Activated CD8-positive, alpha-beta T cell treated with anti-CD3 and anti-CD28 coated beads, Interleukin-2, amount 10 ng/mL, durations not matched to agents 7 days and 5 days (primary cell): ENCODE results near the gene WNK1. TPM values are rescaled to one million over a fixed set of nuclear protein-coding genes. Genes with fewer than 3 reads are reported as not detected.

Experiments
- ATAC-seq: fragments of 150-1000 bp; cut with Tn5 transposase; one replicate; pipeline ENCODE4 v1.10.0; 2021; ENCODE audit warnings: moderate library complexity
- CTCF ChIA-PET: fragments of 350-600 bp; sonication (Branson Sonifier 250); formaldehyde crosslinking; loops from one replicate; lab custom pipeline; 2021; ENCODE audit warnings: antibody characterized with exemption; lab: Charles Lee
- POLR2A ChIA-PET: fragments of 350-600 bp; sonication (Branson Sonifier 250); formaldehyde crosslinking; loops from one replicate; lab custom pipeline; 2021; ENCODE audit warnings: antibody characterized with exemption; lab: Charles Lee
- DNase-seq: peaks from one replicate; pipeline ENCODE4 v3.0.0-alpha.2; 2020
- H3K27ac Mint-ChIP-seq: one replicate; pipeline ENCODE4 v1.8.0; 2021; ENCODE audit warnings: mild to moderate bottlenecking, mixed read lengths
- H3K27me3 Mint-ChIP-seq: one replicate; pipeline ENCODE4 v1.8.0; 2021; ENCODE audit warnings: low read depth, mixed read lengths
- H3K36me3 Mint-ChIP-seq: one replicate; pipeline ENCODE4 v1.8.0; 2021; ENCODE audit warnings: low read depth, mixed read lengths
- H3K4me1 Mint-ChIP-seq: one replicate; pipeline ENCODE4 v1.8.0; 2021; ENCODE audit warnings: low read depth, mixed read lengths
- H3K4me3 Mint-ChIP-seq: one replicate; pipeline ENCODE4 v1.8.0; 2021; ENCODE audit warnings: mild to moderate bottlenecking, mixed read lengths
- H3K9me3 Mint-ChIP-seq: one replicate; pipeline ENCODE4 v1.8.0; 2022; ENCODE audit warnings: mixed read lengths; ENCODE audit not compliant: insufficient read depth
- total RNA-seq, 2 experiments: library from RNA; stranded (reverse); gene quantifications; one replicate each; pipeline ENCODE4 v1.2.3, GENCODE V29; 2021

WNK1 gene
- total RNA-seq, 2 experiments from 2014 or later = 203 to 204 TPM

- Mint-ChIP-seq H3K4me1 (peaks cover 31% of the 10 kb centered on the region), H3K27ac (no peak overlapping the region)
- CTCF ChIA-PET = interaction anchor here (1.1 to 6.2 kb wide), 3 partner anchors 8 to 12 kb away, joined by 3 to 58 read pairs (median 11); partner anchors contain the start of gene WNK1
Measured at GRCh38 chr12:740921-741320, 11.5 kb upstream of the WNK1 start.

GRCh38 chr12:749751-750270, 2.6 kb upstream of the WNK1 start:
- H3K27me3 Mint-ChIP-seq = no peaks in the 10 kb centered on the region
- no peak for DNase-seq
- ATAC-seq = no peak
- peaks cover 15% of the 10 kb centered on the region for H3K36me3 Mint-ChIP-seq
- H3K9me3 Mint-ChIP-seq = no peaks in the 10 kb centered on the region
- CTCF ChIA-PET = interaction anchor here (1.2 to 6.4 kb wide), 25 partner anchors 9 to 199 kb away, joined by 5 to 123 read pairs (median 28); partner anchors contain the start of genes NINJ2 and RAD52
- H3K27ac Mint-ChIP-seq = peak overlapping the region; percentile 90
- H3K4me3 Mint-ChIP-seq = no peak overlapping the region
- POLR2A ChIA-PET = interaction anchor here (1.0 to 5.6 kb wide), 11 partner anchors 11 to 174 kb away, joined by 5 to 57 read pairs (median 26); no protein-coding TSS in a partner anchor
- peaks cover 21% of the 10 kb centered on the region for H3K4me1 Mint-ChIP-seq

More at GRCh38 chr12:740921-741320, 11.5 kb upstream of the WNK1 start:
- no peaks in the 10 kb centered on the region for H3K9me3 Mint-ChIP-seq
- DNase-seq = no peak
- H3K27me3 Mint-ChIP-seq = no peaks in the 10 kb centered on the region
- peaks cover 4% of the 10 kb centered on the region for H3K36me3 Mint-ChIP-seq
- no peak overlapping the region for H3K4me3 Mint-ChIP-seq
- ATAC-seq = no peak
- POLR2A ChIA-PET = interaction anchor here (1.4 kb wide), 1 partner anchor 11 kb away, joined by 6 read pairs; no protein-coding TSS in a partner anchor

GRCh38 chr12:750366-751191, 1.8 kb upstream of the WNK1 start:
- no peaks in the 10 kb centered on the region for H3K27me3 Mint-ChIP-seq
- CTCF ChIA-PET = interaction anchor here (0.6 to 6.4 kb wide), 60 partner anchors 9 to 838 kb away, joined by 3 to 123 read pairs (median 8); partner anchors contain the start of genes NINJ2 and RAD52
- DNase-seq (no peak), ATAC-seq (no peak)
- H3K4me1 Mint-ChIP-seq = peaks cover 21% of the 10 kb centered on the region
- no peak overlapping the region for H3K27ac Mint-ChIP-seq
- no peaks in the 10 kb centered on the region for H3K9me3 Mint-ChIP-seq
- POLR2A ChIA-PET = interaction anchor here (0.6 to 5.6 kb wide), 28 partner anchors 9 to 187 kb away, joined by 3 to 57 read pairs (median 6); no protein-coding TSS in a partner anchor
- H3K4me3 Mint-ChIP-seq = no peak overlapping the region
- peaks cover 23% of the 10 kb centered on the region for H3K36me3 Mint-ChIP-seq

GRCh38 chr12:751192-751998, 984 bp upstream of the WNK1 start:
- Mint-ChIP-seq H3K4me1 (peaks cover 24% of the 10 kb centered on the region), H3K27me3 (no peaks in the 10 kb centered on the region), H3K4me3 (no peak overlapping the region), H3K36me3 (peaks cover 31% of the 10 kb centered on the region), H3K9me3 (no peaks in the 10 kb centered on the region), H3K27ac (no peak overlapping the region)
- ChIA-PET POLR2A (interaction anchor here (0.6 to 5.6 kb wide), 32 partner anchors 8 to 188 kb away, joined by 3 to 57 read pairs (median 6); no protein-coding TSS in a partner anchor), CTCF (interaction anchor here (0.6 to 6.4 kb wide), 65 partner anchors 9 to 841 kb away, joined by 3 to 123 read pairs (median 7); partner anchors contain the start of genes NINJ2 and RAD52)
- ATAC-seq (peak; percentile 57), DNase-seq (peak; percentile 96)

GRCh38 chr12:752695-753610, 574 bp downstream of the WNK1 start:
- Mint-ChIP-seq H3K27me3 (no peaks in the 10 kb centered on the region), H3K4me3 (peak overlapping the region; percentile 93), H3K36me3 (peaks cover 38% of the 10 kb centered on the region), H3K4me1 (peaks cover 30% of the 10 kb centered on the region), H3K27ac (peak overlapping the region; percentile 91), H3K9me3 (no peaks in the 10 kb centered on the region)
- ChIA-PET CTCF (interaction anchor here (0.6 to 6.4 kb wide), 15 partner anchors 10 to 196 kb away, joined by 3 to 123 read pairs (median 55); partner anchors contain the start of gene RAD52), POLR2A (interaction anchor here (0.6 to 5.6 kb wide), 14 partner anchors 10 to 177 kb away, joined by 3 to 57 read pairs (median 7); no protein-coding TSS in a partner anchor)
- DNase-seq (peak; percentile 51), ATAC-seq (peak; percentile 21)

GRCh38 chr12:753611-754472, 1.5 kb downstream of the WNK1 start:
- H3K9me3 Mint-ChIP-seq = no peaks in the 10 kb centered on the region
- ATAC-seq (no peak), DNase-seq (peak; percentile 63)
- H3K27me3 Mint-ChIP-seq = no peaks in the 10 kb centered on the region
- ChIA-PET CTCF (interaction anchor here (0.7 to 6.4 kb wide), 22 partner anchors 9 to 196 kb away, joined by 3 to 123 read pairs (median 7); partner anchors contain the start of genes NINJ2 and RAD52), POLR2A (interaction anchor here (0.6 to 5.6 kb wide), 9 partner anchors 9 to 190 kb away, joined by 3 to 37 read pairs (median 4); no protein-coding TSS in a partner anchor)
- H3K36me3 Mint-ChIP-seq = peaks cover 43% of the 10 kb centered on the region
- peak overlapping the region; percentile 93 for H3K4me3 Mint-ChIP-seq
- peaks cover 34% of the 10 kb centered on the region for H3K4me1 Mint-ChIP-seq
- H3K27ac Mint-ChIP-seq = peak overlapping the region; percentile 91

GRCh38 chr12:754473-754820, 2.1 kb downstream of the WNK1 start:
- H3K4me1 Mint-ChIP-seq = peaks cover 35% of the 10 kb centered on the region
- peak overlapping the region; percentile 91 for H3K27ac Mint-ChIP-seq
- H3K4me3 Mint-ChIP-seq = peak overlapping the region; percentile 93
- no peaks in the 10 kb centered on the region for H3K27me3 Mint-ChIP-seq
- ATAC-seq (no peak), DNase-seq (peak; percentile 33)
- peaks cover 44% of the 10 kb centered on the region for H3K36me3 Mint-ChIP-seq
- no peaks in the 10 kb centered on the region for H3K9me3 Mint-ChIP-seq
- ChIA-PET POLR2A (interaction anchor here (0.8 to 5.6 kb wide), 7 partner anchors 69 to 191 kb away, joined by 3 to 36 read pairs (median 4); no protein-coding TSS in a partner anchor), CTCF (interaction anchor here (0.7 to 6.4 kb wide), 21 partner anchors 21 to 195 kb away, joined by 3 to 79 read pairs (median 4); partner anchors contain the start of genes NINJ2 and RAD52)

GRCh38 chr12:754851-755562, 2.6 kb downstream of the WNK1 start:
- no peaks in the 10 kb centered on the region for H3K9me3 Mint-ChIP-seq
- CTCF ChIA-PET = interaction anchor here (0.7 to 6.4 kb wide), 22 partner anchors 21 to 194 kb away, joined by 3 to 79 read pairs (median 4); partner anchors contain the start of genes NINJ2 and RAD52
- ATAC-seq (no peak), DNase-seq (peak; percentile 53)
- H3K27me3 Mint-ChIP-seq = no peaks in the 10 kb centered on the region
- H3K4me3 Mint-ChIP-seq = peak overlapping the region; percentile 93
- peaks cover 49% of the 10 kb centered on the region for H3K36me3 Mint-ChIP-seq
- H3K27ac Mint-ChIP-seq = peak overlapping the region; percentile 91
- POLR2A ChIA-PET = interaction anchor here (0.7 to 5.6 kb wide), 7 partner anchors 70 to 191 kb away, joined by 3 to 36 read pairs (median 4); no protein-coding TSS in a partner anchor
- peaks cover 35% of the 10 kb centered on the region for H3K4me1 Mint-ChIP-seq

GRCh38 chr12:759628-760027, 7.2 kb downstream of the WNK1 start:
- DNase-seq (no peak), ATAC-seq (no peak)
- POLR2A ChIA-PET = interaction anchor here (1.0 kb wide), 1 partner anchor 194 kb away, joined by 3 read pairs; no protein-coding TSS in a partner anchor
- H3K4me3 Mint-ChIP-seq = peak overlapping the region; percentile 12
- H3K9me3 Mint-ChIP-seq = no peaks in the 10 kb centered on the region
- no peak overlapping the region for H3K27ac Mint-ChIP-seq
- CTCF ChIA-PET = interaction anchor here (0.9 to 6.2 kb wide), 8 partner anchors 9 to 145 kb away, joined by 3 to 43 read pairs (median 4); no protein-coding TSS in a partner anchor
- H3K36me3 Mint-ChIP-seq = peaks cover 59% of the 10 kb centered on the region
- H3K27me3 Mint-ChIP-seq = no peaks in the 10 kb centered on the region
- H3K4me1 Mint-ChIP-seq = peaks cover 55% of the 10 kb centered on the region
